ENCODE measurements around the gene NFKBIL1. TPM values are rescaled to one million over a fixed set of nuclear protein-coding genes. Genes with fewer than 3 reads are reported as not detected.
A peak's percentile ranks its signal among the peaks of the same experiment; 100 is the strongest.

NFKBIL1 gene
- total and polyA plus RNA-seq, 9 of the 15 experiments (the other 6 are each of a cell fraction or from before 2014, with no cell fraction given), result 0.49 to 33.1 (median 7.6) TPM

DNA sequence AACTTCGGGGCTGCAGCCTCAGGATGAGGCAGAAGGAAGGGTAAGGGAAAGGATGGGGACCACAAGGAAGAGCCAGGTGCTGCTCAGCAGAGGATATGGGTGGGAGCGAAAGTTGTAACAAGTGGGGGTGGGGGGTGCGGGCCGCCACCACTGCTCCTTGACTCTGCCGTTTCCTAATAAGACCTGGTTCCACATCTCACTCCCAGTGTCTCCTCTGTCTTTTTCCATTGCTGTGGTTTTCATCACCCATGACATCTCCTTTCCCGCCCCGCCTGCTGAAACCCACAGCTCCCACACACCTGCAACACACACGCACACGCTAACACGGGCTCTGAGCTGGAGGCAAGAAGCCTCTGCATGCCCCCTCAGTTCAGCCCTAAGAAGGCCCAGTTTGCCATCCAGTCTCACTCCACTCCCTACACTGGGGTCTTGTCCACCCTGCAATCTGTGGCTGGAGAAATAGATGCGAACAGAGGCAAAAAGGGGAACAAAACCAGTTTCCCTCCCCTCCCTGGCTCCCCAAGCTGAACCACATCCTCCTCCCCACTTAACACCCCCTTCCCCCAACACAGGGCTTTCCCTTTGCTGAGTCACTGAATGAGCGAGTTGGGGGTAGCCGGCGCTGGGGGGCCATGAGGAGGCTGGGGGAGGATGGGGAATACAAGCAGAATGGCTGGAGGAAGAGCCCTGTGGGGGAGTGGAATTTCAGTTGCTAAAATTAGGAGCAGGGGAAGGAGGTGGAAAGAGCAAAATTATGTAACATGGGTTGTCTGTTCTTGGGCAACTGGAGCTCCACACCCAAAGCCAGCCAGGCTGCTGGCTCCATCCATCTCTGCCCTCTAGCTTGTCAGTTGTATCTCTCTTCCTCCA, 11.5 kb downstream of the NFKBIL1 start (continued):
- no peak for TF ChIP-seq GATAD2B (IDR thresholded peaks at IDR 0.05; ENCODE audit: borderline replicate concordance)
- TF ChIP-seq CCAR2 (IDR thresholded peaks at IDR 0.05; ENCODE audit: low read depth, low read length), result no peak
- no peak for TF ChIP-seq ZNF354B (CRISPR knock-in tag; IDR thresholded peaks at IDR 0.05)
- no peak for TF ChIP-seq PHB (CRISPR knock-in tag; IDR thresholded peaks at IDR 0.05)
- TF ChIP-seq SMARCC2 (IDR thresholded peaks at IDR 0.05; ENCODE audit: low read depth), result no peak
- TF ChIP-seq BCL6 (CRISPR knock-in tag; IDR thresholded peaks at IDR 0.05), result no peak
- TF ChIP-seq, protein P1, sequence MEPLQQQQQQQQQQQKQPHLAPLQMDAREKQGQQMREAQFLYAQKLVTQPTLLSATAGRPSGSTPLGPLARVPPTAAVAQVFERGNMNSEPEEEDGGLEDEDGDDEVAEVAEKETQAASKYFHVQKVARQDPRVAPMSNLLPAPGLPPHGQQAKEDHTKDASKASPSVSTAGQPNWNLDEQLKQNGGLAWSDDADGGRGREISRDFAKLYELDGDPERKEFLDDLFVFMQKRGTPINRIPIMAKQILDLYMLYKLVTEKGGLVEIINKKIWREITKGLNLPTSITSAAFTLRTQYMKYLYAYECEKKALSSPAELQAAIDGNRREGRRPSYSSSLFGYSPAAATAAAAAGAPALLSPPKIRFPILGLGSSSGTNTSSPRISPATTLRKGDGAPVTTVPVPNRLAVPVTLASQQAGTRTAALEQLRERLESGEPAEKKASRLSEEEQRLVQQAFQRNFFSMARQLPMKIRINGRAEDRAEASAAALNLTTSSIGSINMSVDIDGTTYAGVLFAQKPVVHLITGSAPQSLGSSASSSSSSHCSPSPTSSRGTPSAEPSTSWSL (CRISPR knock-in tag; IDR thresholded peaks at IDR 0.05; ENCODE audit: borderline replicate concordance), result no peak
- no peak for TF ChIP-seq ZNF561 (CRISPR knock-in tag; conservative IDR thresholded peaks at IDR 0.05)
- TF ChIP-seq, protein P2, sequence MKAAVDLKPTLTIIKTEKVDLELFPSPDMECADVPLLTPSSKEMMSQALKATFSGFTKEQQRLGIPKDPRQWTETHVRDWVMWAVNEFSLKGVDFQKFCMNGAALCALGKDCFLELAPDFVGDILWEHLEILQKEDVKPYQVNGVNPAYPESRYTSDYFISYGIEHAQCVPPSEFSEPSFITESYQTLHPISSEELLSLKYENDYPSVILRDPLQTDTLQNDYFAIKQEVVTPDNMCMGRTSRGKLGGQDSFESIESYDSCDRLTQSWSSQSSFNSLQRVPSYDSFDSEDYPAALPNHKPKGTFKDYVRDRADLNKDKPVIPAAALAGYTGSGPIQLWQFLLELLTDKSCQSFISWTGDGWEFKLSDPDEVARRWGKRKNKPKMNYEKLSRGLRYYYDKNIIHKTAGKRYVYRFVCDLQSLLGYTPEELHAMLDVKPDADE (conservative IDR thresholded peaks at IDR 0.05; ENCODE audit: control insufficient read depth, low read depth, low read length), result no peak
- TF ChIP-seq HDAC8 (tag; IDR thresholded peaks at IDR 0.05), result no peak
- TF ChIP-seq JUND (IDR thresholded peaks at IDR 0.05; ENCODE audit: borderline replicate concordance, low read depth, low read length), result peak; percentile 57
- TF ChIP-seq JUND (tag; IDR thresholded peaks at IDR 0.05; ENCODE audit: borderline replicate concordance, low read depth, low read length), result no peak; the same call in 2 of the 3 replicates
- TF ChIP-seq ZNF124 (CRISPR knock-in tag; IDR thresholded peaks at IDR 0.05), result no peak
- no peak for TF ChIP-seq TAL1 (IDR thresholded peaks at IDR 0.05)
- TF ChIP-seq FUS (optimal IDR thresholded peaks at IDR 0.05; ENCODE audit: low read depth, low read length), result no peak
- no peak for TF ChIP-seq RB1 (IDR thresholded peaks at IDR 0.05; ENCODE audit: low read depth)
- TF ChIP-seq, protein P3, sequence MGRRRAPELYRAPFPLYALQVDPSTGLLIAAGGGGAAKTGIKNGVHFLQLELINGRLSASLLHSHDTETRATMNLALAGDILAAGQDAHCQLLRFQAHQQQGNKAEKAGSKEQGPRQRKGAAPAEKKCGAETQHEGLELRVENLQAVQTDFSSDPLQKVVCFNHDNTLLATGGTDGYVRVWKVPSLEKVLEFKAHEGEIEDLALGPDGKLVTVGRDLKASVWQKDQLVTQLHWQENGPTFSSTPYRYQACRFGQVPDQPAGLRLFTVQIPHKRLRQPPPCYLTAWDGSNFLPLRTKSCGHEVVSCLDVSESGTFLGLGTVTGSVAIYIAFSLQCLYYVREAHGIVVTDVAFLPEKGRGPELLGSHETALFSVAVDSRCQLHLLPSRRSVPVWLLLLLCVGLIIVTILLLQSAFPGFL (CRISPR knock-in tag; IDR thresholded peaks at IDR 0.05), result no peak
- peak; percentile 43; the same call in 1 of the 2 replicates for TF ChIP-seq ATF7 (IDR thresholded peaks at IDR 0.05)
- TF ChIP-seq, protein P4, sequence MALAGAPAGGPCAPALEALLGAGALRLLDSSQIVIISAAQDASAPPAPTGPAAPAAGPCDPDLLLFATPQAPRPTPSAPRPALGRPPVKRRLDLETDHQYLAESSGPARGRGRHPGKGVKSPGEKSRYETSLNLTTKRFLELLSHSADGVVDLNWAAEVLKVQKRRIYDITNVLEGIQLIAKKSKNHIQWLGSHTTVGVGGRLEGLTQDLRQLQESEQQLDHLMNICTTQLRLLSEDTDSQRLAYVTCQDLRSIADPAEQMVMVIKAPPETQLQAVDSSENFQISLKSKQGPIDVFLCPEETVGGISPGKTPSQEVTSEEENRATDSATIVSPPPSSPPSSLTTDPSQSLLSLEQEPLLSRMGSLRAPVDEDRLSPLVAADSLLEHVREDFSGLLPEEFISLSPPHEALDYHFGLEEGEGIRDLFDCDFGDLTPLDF (CRISPR knock-in tag; IDR thresholded peaks at IDR 0.05), result no peak
- peak; percentile 34; the same call in 1 of the 2 replicates for TF ChIP-seq HDAC2 (IDR thresholded peaks at IDR 0.05)
- TF ChIP-seq ZNF75A (CRISPR knock-in tag; IDR thresholded peaks at IDR 0.05), result no peak
- peak; percentile 94; the same call in 1 of the 2 replicates for TF ChIP-seq RNF2 (IDR thresholded peaks at IDR 0.05)
- TF ChIP-seq ZBED1 (IDR thresholded peaks at IDR 0.05), result no peak
- TF ChIP-seq NELFE (IDR thresholded peaks at IDR 0.05; ENCODE audit: insufficient read depth, insufficient read length), result no peak
- no peak for TF ChIP-seq POLR2AphosphoS2 (IDR thresholded peaks at IDR 0.05; ENCODE audit: low read length)
